RWPE1 (cell line): Measurements from ENCODE around the gene ABCB9.
A peak's percentile ranks its signal among the peaks of the same experiment; 100 is the strongest.

Experiments
- CTCF ChIA-PET: fragments of 350-600 bp; sonication (Branson Sonifier 250); formaldehyde crosslinking; extraction: SDS; loops from one replicate; lab custom pipeline; 2021; lab: Yijun Ruan, JAX
- POLR2A ChIA-PET: fragments of 400-600 bp; formaldehyde crosslinking; extraction: SDS; loops from one replicate; lab custom pipeline; 2020; ENCODE audit warnings: antibody characterized with exemption; ENCODE audit not compliant: low non-redundant PET; lab: Yijun Ruan, JAX
- DNase-seq: peaks from one replicate; pipeline ENCODE4 v3.0.0; 2012; ENCODE audit warnings: low spot score
- H3K27ac ChIP-seq: fragments of 450-650 bp; 2 replicates; pipeline ENCODE4 v1.5.1; 2017
- TF ChIP-seq, protein P1 (sequence below): fragments of 450-650 bp; conservative IDR thresholded peaks from 2 replicates; pipeline ENCODE4 v1.5.1; 2017; ENCODE audit warnings: low read depth, mild to moderate bottlenecking

Gene ABCB9

DNA sequence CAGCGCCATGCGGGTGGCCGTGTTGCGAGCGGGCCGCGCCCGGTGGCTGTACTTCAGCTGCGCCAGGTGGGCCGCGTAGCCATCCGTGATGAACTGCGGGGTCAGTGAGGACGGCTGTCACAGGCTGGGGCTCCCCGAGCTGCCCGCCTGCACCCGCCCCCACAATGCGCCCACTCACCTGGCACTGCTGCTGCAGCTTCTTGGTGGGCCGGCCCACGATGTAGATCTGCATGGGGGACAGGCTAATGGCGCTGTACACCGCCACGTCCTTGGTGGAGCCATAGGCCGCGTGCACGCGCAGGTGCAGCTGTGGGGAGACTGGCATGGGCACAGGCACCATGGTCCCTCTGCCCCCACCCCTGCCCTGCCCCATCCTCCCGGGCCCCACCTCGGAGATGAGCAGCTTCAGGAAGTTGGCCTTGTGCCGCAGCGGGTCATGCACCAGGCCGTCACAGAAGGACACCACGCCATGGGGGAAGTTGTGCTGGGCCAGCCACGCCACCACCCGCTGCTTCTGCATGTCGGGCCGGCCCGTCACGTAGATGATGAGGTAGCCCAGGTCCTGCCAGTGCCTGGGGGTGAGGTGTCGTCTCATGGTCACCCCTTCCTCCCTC, 20.1 kb upstream of the ABCB9 start:
- TF ChIP-seq, protein P1, sequence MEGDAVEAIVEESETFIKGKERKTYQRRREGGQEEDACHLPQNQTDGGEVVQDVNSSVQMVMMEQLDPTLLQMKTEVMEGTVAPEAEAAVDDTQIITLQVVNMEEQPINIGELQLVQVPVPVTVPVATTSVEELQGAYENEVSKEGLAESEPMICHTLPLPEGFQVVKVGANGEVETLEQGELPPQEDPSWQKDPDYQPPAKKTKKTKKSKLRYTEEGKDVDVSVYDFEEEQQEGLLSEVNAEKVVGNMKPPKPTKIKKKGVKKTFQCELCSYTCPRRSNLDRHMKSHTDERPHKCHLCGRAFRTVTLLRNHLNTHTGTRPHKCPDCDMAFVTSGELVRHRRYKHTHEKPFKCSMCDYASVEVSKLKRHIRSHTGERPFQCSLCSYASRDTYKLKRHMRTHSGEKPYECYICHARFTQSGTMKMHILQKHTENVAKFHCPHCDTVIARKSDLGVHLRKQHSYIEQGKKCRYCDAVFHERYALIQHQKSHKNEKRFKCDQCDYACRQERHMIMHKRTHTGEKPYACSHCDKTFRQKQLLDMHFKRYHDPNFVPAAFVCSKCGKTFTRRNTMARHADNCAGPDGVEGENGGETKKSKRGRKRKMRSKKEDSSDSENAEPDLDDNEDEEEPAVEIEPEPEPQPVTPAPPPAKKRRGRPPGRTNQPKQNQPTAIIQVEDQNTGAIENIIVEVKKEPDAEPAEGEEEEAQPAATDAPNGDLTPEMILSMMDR = no peak
- DNase-seq = no peak
- no peak overlapping the region for H3K27ac ChIP-seq
- ChIA-PET CTCF (no interaction called here), POLR2A (no interaction called here)

DNA sequence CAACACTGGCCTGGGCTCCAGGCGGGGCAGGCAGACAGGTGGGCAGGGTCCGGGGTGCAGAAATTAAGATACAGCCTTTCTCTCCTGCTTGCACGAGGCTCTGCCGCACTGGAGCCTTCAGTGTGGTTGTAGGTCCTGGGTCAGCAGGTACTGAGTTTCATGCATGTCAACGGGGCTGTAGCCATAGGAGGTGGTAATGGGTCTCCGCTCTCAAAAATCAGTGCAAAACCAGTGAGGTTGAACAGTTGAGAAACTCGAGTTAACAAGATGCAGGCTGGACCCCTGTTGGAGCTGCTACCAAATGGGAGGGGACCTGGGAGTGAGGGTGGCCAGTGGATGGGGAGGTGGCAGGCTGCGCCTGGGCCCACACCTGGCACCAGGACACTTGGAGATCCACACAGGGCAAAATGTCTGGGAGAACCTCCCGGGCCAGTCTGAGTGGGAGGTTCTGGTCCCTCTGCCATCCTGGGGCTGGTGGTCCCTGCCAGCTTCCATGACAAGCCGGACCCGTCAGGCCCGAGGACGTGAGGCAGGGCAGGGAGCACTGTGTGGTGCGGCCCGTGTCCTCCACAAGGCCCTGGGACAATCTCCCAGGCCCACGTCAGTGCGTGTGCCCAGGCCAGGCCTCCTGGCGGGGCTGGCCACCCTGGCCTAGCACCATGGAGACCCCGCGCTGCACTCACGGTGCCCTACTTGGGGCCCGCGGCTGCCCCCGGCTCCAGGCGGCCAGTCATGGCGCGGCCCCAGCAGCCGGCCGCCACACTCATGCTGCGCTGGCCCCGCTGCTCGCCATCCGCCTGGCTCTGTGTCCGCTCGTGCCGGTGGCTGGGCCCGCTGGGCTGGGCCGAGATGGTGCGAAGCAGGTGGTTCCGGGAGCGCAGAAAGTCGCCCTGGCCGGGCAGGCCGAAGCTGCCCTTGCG, 19.3 kb upstream of the ABCB9 start:
- H3K27ac ChIP-seq = peak overlapping the region; percentile 97
- ChIA-PET CTCF (no interaction called here), POLR2A (no interaction called here)
- TF ChIP-seq, protein P1 = no peak
- no peak for DNase-seq

DNA sequence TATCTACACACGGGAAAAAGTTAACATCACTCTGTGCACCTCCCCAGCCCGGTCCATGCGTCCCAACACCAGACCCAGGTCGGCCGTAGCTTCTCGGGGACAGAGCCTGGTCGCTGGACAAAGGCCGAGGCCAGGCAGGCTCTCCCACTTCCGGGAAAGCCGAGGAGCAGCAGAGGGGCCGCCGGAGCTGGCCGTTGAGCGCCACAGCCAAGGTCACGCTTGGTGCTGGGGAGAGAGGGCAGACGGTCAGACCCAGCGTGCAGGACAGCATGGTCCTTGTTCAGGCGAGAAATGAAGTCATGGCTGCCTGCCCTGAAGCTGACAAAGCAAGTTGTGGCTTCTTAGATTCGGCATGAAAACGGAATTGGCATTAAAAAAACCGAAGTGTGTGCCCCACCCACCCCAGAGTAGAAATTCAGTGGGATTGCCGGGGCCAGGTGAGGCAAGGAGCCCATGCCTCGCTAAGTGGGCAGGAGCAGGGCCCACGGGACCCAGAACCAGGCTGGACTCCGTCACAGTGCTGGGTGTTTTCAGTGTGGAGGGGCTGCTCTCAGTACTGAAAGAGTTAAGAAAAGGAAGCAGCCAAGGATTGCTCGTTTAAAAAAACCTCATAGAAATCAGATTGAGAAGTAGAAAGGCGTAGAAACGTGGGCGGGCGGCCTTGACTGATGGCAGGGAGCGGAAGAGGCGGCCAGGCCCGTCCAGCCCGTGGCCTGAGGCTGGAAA, 18.5 kb upstream of the ABCB9 start:
- no peak for DNase-seq
- TF ChIP-seq, protein P1 = no peak
- ChIA-PET CTCF (no interaction called here), POLR2A (interaction anchor here (0.6 kb wide), 1 partner anchor 9 kb away, joined by 3 read pairs; the partner anchor contains the start of gene OGFOD2)
- peak overlapping the region; percentile 97 for H3K27ac ChIP-seq

DNA sequence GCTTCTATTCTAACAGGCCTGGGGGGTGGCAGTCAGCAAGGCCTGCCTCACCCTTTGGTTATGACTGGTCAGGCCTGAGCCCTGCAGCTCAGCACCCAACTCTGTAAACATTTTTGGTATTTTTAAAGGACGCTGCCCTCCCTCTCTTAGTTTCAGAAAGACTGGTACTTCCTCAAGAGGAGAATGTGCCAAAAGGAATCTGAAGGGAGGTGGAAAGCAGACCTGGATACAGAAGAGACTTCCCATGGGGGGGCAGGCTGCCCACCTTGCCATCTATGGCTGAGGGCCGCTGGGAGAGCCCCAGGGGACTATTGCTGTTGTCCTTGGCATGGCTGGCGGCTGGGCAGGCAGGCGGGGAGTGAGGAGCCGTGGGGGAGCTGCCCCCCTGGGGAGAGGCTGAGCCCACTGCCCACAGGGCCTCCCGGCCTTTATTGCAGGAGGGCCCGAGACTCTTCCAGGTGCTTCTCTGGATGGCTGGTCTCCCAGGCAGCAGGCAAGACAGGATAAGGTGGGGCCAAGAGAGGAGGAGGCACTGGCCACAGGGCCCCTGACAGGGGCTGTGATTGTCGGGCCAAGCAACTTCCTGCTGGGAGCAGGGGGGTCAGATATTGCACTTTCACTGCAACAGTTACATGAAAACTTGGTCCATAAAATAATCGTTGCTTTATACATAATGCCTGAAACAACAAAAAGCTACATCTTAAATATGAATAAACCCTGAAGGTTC, 17.7 kb upstream of the ABCB9 start:
- CTCF ChIA-PET = no interaction called here
- H3K27ac ChIP-seq = peak overlapping the region; percentile 97

DNA sequence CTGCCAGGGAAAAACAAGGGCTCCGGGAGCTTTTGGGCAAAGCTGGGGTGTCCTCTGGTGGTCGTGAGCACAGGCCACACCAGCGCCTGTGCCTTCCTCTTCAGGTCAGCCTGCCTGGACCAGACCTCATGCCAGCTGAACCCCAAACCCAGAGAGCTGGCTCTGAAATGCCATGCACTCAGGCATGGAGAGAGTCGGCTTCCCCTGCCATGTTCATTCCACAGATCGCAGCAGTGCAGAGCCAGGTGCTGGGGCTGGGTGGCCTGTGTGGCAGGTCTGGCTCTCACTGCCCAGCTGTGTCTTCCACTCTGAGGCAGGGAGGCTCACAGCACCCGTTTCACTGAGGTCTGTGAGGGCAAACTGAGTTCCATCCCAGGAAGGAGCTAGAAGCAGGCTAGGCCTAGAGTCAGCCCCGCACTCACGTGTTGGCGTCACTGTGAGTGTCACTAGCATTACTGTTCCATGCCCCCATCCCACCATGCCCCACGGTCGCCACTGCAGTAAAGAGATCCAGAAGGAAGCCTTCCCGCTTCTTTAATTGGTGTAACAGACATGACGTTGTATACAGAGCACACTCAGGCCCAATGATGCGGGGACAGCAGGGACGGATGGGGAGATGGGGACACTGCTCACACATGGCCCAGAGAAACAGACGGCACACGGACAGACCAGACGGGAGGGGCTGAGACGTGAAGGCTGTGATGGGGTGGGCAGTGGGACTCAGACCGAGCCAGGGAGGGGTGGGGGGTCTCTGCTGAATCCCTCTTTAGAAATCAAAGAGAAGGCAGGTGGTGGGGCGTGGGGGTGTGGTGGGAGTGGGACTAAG, 16.9 kb upstream of the ABCB9 start:
- TF ChIP-seq, protein P1 = no peak
- ChIA-PET CTCF (interaction anchor here (0.7 kb wide), 1 partner anchor 147 kb away, joined by 4 read pairs; no protein-coding TSS in a partner anchor), POLR2A (interaction anchor here (0.5 kb wide), 1 partner anchor 36 kb away, joined by 3 read pairs; no protein-coding TSS in a partner anchor)
- no peak for DNase-seq
- peak overlapping the region; percentile 97 for H3K27ac ChIP-seq

More for the DNA sequence above, 17.7 kb upstream of the ABCB9 start:
- no peak for DNase-seq
- TF ChIP-seq, protein P1 = no peak
- POLR2A ChIA-PET = interaction anchor here (0.6 kb wide), 1 partner anchor 8 kb away, joined by 3 read pairs; the partner anchor contains the start of gene OGFOD2
